HCT116 (cell line): ENCODE results near the gene ZNF138.

ENCODE experiments used
- CTCF ChIP-seq, 3 experiments: fragments of 200-600 bp in 1 of 3; sonication (generic) in 1 of 3; IDR thresholded peaks in 2 of 3; conservative IDR thresholded peaks in 1 of 3; 2 replicates each; pipeline ENCODE4 v1.5.1; 2012 to 2017; ENCODE audit warnings: low read depth in 2 of 3, low read length in 2 of 3, antibody characterized with exemption in 1 of 3, borderline replicate concordance in 1 of 3, control low read depth in 1 of 3, mild to moderate bottlenecking in 1 of 3, mixed read lengths in 1 of 3, mixed run types in 1 of 3, moderate library complexity in 1 of 3; ENCODE audit not compliant: insufficient read depth in 1 of 3
- EZH2 ChIP-seq: fragments of 200-600 bp; sonication (generic); IDR thresholded peaks from 2 replicates; pipeline ENCODE4 v1.6.1; 2017; ENCODE audit warnings: antibody characterized with exemption, mixed run types
- MAX ChIP-seq: IDR thresholded peaks from 2 replicates; pipeline ENCODE4 v1.6.1; 2012
- POLR2A ChIP-seq: IDR thresholded peaks from 2 replicates; pipeline ENCODE4 v1.7.0; 2011; ENCODE audit warnings: borderline replicate concordance; ENCODE audit not compliant: insufficient read depth, insufficient read length; ENCODE audit errors: extremely low read depth
- POLR2AphosphoS5 ChIP-seq: IDR thresholded peaks from 2 replicates; pipeline ENCODE4 v1.6.1; 2011; ENCODE audit warnings: mild to moderate bottlenecking, low read depth, low read length, moderate library complexity
- RAD21 ChIP-seq: IDR thresholded peaks from 2 replicates; pipeline ENCODE4 v1.6.1; 2012; ENCODE audit warnings: low read depth, mild to moderate bottlenecking
- REST ChIP-seq: IDR thresholded peaks from 2 replicates; pipeline ENCODE4 v1.6.1; 2012; ENCODE audit warnings: low read depth
- SP1 ChIP-seq: IDR thresholded peaks from 2 replicates; pipeline ENCODE4 v1.6.1; 2012; ENCODE audit warnings: low read depth
- TCF7L2 ChIP-seq: IDR thresholded peaks from 2 replicates; pipeline ENCODE4 v1.7.0; 2011; ENCODE audit warnings: borderline replicate concordance, inconsistent platforms; ENCODE audit not compliant: insufficient read depth, insufficient read length; ENCODE audit errors: extremely low read depth
- ZBTB33 ChIP-seq: IDR thresholded peaks from 2 replicates; pipeline ENCODE4 v1.6.1; 2011; ENCODE audit warnings: mild to moderate bottlenecking, low read length, moderate library complexity; ENCODE audit not compliant: insufficient replicate concordance; ENCODE audit errors: extremely low read depth

- TF ChIP-seq REST (no peak), POLR2AphosphoS5 (no peak), POLR2A (no peak), MAX (no peak), CTCF (IDR thresholded peaks at IDR 0.05 in 2 of 3, conservative IDR thresholded peaks at IDR 0.05 in 1 of 3; ENCODE audit: borderline replicate concordance in 1 of 3, insufficient read depth in 1 of 3, low read depth in 2 of 3, low read length in 2 of 3) (no peak), EZH2 (no peak), RAD21 (no peak), TCF7L2 (no peak), ZBTB33 (no peak), SP1 (no peak)
These were observed 36.1 kb upstream of the ZNF138 start for GRCh38 chr7:64758151-64758550.
